Smooth muscle cell (in vitro differentiated cells): ENCODE results near the gene ADCY5. TPM values are rescaled to one million over a fixed set of nuclear protein-coding genes. Genes with fewer than 3 reads are reported as not detected.

ENCODE experiments used
- DNase-seq: peaks from one replicate; lab custom pipeline; 2025; ENCODE audit not compliant: unreplicated experiment; lab: John Stamatoyannopoulos, UW
- H2AFZ ChIP-seq: fragments of 200-600 bp; sonication (generic); 2 replicates; pipeline ENCODE4 v1.6.0; 2016; ENCODE audit warnings: antibody characterized with exemption, low read depth, mild to moderate bottlenecking
- H3F3A ChIP-seq: fragments of 200-600 bp; sonication (generic); 2 replicates; pipeline ENCODE4 v1.6.0; 2017; ENCODE audit warnings: antibody characterized with exemption, low read depth
- H3K27ac ChIP-seq: fragments of 200-600 bp; sonication (generic); 2 replicates; pipeline ENCODE4 v1.5.1; 2016; ENCODE audit warnings: low read depth, mild to moderate bottlenecking
- H3K27me3 ChIP-seq: fragments of 200-600 bp; sonication (generic); 2 replicates; pipeline ENCODE4 v1.6.1; 2016; ENCODE audit warnings: low read depth, mild to moderate bottlenecking
- H3K36me3 ChIP-seq: fragments of 200-600 bp; sonication (generic); 2 replicates; pipeline ENCODE4 v1.5.1; 2016; ENCODE audit warnings: low read depth
- H3K4me1 ChIP-seq: fragments of 200-600 bp; sonication (generic); 2 replicates; pipeline ENCODE4 v1.5.1; 2016; ENCODE audit warnings: low read depth
- H3K4me2 ChIP-seq: fragments of 200-600 bp; sonication (generic); 2 replicates; pipeline ENCODE4 v1.6.0; 2016; ENCODE audit warnings: mild to moderate bottlenecking
- H3K4me3 ChIP-seq: fragments of 200-600 bp; sonication (generic); 2 replicates; pipeline ENCODE4 v1.5.1; 2016; ENCODE audit warnings: mild to moderate bottlenecking
- H3K79me2 ChIP-seq: fragments of 200-600 bp; sonication (generic); 2 replicates; pipeline ENCODE4 v1.6.0; 2016; ENCODE audit warnings: low read depth, mild to moderate bottlenecking
- H3K9ac ChIP-seq: fragments of 200-600 bp; sonication (generic); 2 replicates; pipeline ENCODE4 v1.6.0; 2016; ENCODE audit warnings: low read depth
- H3K9me3 ChIP-seq: fragments of 200-600 bp; sonication (generic); replicated peaks from 2 replicates; pipeline ENCODE4 v1.5.1; 2016; ENCODE audit warnings: low read depth
- H4K20me1 ChIP-seq: fragments of 200-600 bp; sonication (generic); 2 replicates; pipeline ENCODE4 v1.6.0; 2016; ENCODE audit warnings: low read depth
- CTCF ChIP-seq: fragments of 200-600 bp; sonication (generic); IDR thresholded peaks from 2 replicates; pipeline ENCODE4 v1.5.1; 2017; ENCODE audit warnings: borderline replicate concordance, mild to moderate bottlenecking, antibody characterized with exemption; ENCODE audit not compliant: insufficient read depth, poor library complexity, severe bottlenecking
- WGBS: methylation state at CpG from one replicate; pipeline ENCODE4 v1.1.7; 2016; ENCODE audit warnings: low lambda C conversion rate; 5-methylcytosine and 5-hydroxymethylcytosine counted together
- polyA plus RNA-seq: library from polyadenylated mRNA; unstranded; fragments of >200 nt; fragmentation: Nextera tagmentation; extraction: Ambion mirVana; gene quantifications from 2 replicates; pipeline ENCODE4 v1.2.1, GENCODE V29; 2016
- total RNA-seq: library from RNA; depleted of rRNA; stranded (reverse); fragments of >200 nt; gene quantifications from 2 replicates; pipeline ENCODE4 v1.2.3, GENCODE V29; 2014

ADCY5 gene
- total and polyA plus RNA-seq, 2 experiments from 2014 or later = 0.50 to 0.58 TPM

DNA sequence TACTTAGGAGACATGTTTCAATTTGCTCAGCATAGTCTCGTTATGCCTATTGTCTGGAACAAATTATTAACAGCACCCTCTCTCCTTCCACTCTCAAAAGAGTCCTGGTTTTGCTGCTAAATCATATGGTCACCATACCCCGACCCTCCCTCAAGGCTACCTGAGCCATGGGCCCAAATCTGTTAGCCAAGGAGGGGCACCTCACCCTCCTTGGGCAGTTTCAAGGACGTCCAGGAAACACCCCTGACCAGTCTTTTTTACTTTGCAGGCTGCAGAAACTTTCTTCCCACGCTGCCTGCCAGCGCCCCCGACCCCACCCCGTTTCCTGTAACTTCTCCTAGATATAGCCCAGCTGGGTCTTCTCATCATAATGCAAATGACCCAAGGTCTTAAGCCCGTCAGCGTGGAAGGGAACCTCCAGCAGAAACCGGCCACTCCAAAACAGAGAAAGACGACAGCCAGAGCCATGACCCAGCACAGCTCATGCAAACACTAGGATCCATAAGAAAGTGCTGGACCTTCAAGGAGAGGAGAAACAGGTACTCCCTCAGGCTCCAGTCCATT is 62.3 kb downstream of the ADCY5 start:
- Histone ChIP-seq H3K79me2 (no peaks in the 10 kb centered on the region), H3K4me1 (no peaks in the 10 kb centered on the region), H3F3A (no peaks in the 10 kb centered on the region), H3K9me3 (no peaks in the 10 kb centered on the region), H3K4me3 (no peak overlapping the region), H4K20me1 (no peaks in the 10 kb centered on the region), H3K27ac (no peak overlapping the region), H3K36me3 (no peaks in the 10 kb centered on the region), H3K4me2 (no peak overlapping the region), H2AFZ (no peak overlapping the region), H3K9ac (no peak overlapping the region), H3K27me3 (peaks cover 4% of the 10 kb centered on the region)
- no peak for DNase-seq
- 43% methylated on average over 11 of the region's 11 CpGs for WGBS
- no peak for TF ChIP-seq CTCF

DNA sequence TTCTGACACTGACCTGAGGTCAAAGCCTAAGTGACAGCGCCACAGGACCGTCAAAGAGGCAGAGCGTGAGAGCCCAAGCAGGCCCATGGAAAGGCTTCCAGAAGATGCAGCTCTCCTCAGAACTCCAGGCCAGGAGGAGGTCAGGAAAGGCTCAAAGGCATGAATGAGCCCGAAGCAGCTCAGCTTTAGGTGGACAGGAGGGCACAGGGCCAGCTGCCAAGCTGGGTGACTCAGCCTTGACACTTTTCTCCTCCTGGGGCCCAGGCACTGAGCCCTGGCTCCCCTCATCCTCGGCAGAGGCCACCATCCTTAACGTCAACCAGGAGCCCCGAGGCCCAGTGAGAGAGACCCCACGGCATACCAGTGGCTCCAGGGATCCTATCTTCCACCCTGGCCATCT is 62.9 kb downstream of the ADCY5 start:
- H3K79me2 ChIP-seq = no peaks in the 10 kb centered on the region
- H3K4me3 ChIP-seq = no peak overlapping the region
- no peak for TF ChIP-seq CTCF
- H4K20me1 ChIP-seq = no peaks in the 10 kb centered on the region
- 79% methylated on average over 8 of the region's 8 CpGs for WGBS
- H3K36me3 ChIP-seq = no peaks in the 10 kb centered on the region
- H3K4me2 ChIP-seq = no peak overlapping the region
- no peaks in the 10 kb centered on the region for H3F3A ChIP-seq
- H3K27me3 ChIP-seq = peaks cover 3% of the 10 kb centered on the region
- H3K9me3 ChIP-seq = no peaks in the 10 kb centered on the region
- no peak overlapping the region for H3K9ac ChIP-seq
- DNase-seq = no peak
- H2AFZ ChIP-seq = no peak overlapping the region
- H3K27ac ChIP-seq = no peak overlapping the region
- no peaks in the 10 kb centered on the region for H3K4me1 ChIP-seq

GRCh38 chr3:123385499-123385898 is 63.4 kb downstream of the ADCY5 start:
- H3K4me2 ChIP-seq = no peak overlapping the region
- H3K9ac ChIP-seq = no peak overlapping the region
- no peak overlapping the region for H3K27ac ChIP-seq
- DNase-seq = no peak
- 92% methylated on average over 4 of the region's 4 CpGs for WGBS
- H3K4me3 ChIP-seq = no peak overlapping the region
- no peaks in the 10 kb centered on the region for H3K4me1 ChIP-seq
- no peak for TF ChIP-seq CTCF
- H3K27me3 ChIP-seq = peaks cover under 1% of the 10 kb centered on the region
- no peak overlapping the region for H2AFZ ChIP-seq
- no peaks in the 10 kb centered on the region for H3K79me2 ChIP-seq
- H3K9me3 ChIP-seq = no peaks in the 10 kb centered on the region
- H3F3A ChIP-seq = no peaks in the 10 kb centered on the region
- no peaks in the 10 kb centered on the region for H4K20me1 ChIP-seq
- H3K36me3 ChIP-seq = no peaks in the 10 kb centered on the region

DNA sequence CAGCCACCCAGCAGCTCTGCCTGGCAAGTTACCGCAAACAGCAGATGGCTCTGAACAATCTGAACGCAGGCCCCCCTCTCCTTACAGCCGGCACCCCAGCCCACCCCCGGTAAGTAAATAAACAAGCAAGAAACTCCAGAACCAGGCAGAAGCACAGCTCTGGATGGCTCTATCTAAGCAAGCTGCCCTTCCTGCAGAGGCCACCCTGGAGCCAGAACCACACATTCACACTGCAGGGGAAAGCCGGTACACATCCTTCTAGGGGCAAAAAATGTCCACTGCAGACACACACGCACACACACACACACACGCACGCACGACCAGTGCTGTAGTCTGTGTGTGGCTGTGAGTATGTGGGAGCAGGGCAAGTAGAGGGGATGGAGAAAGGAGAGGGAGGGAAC is 63.9 kb downstream of the ADCY5 start:
- H2AFZ ChIP-seq = no peak overlapping the region
- H3K79me2 ChIP-seq = no peaks in the 10 kb centered on the region
- H3K4me2 ChIP-seq = no peak overlapping the region
- TF ChIP-seq CTCF = no peak
- no peak overlapping the region for H3K4me3 ChIP-seq
- DNase-seq = no peak
- WGBS = 68% methylated on average over 9 of the region's 9 CpGs
- peaks cover 6% of the 10 kb centered on the region for H3K27me3 ChIP-seq
- no peaks in the 10 kb centered on the region for H3K36me3 ChIP-seq
- H3K27ac ChIP-seq = no peak overlapping the region
- no peak overlapping the region for H3K9ac ChIP-seq
- H3K9me3 ChIP-seq = no peaks in the 10 kb centered on the region
- no peaks in the 10 kb centered on the region for H3F3A ChIP-seq
- no peaks in the 10 kb centered on the region for H3K4me1 ChIP-seq
- no peaks in the 10 kb centered on the region for H4K20me1 ChIP-seq
